ENCODE results near the gene ARPC4.

DNA sequence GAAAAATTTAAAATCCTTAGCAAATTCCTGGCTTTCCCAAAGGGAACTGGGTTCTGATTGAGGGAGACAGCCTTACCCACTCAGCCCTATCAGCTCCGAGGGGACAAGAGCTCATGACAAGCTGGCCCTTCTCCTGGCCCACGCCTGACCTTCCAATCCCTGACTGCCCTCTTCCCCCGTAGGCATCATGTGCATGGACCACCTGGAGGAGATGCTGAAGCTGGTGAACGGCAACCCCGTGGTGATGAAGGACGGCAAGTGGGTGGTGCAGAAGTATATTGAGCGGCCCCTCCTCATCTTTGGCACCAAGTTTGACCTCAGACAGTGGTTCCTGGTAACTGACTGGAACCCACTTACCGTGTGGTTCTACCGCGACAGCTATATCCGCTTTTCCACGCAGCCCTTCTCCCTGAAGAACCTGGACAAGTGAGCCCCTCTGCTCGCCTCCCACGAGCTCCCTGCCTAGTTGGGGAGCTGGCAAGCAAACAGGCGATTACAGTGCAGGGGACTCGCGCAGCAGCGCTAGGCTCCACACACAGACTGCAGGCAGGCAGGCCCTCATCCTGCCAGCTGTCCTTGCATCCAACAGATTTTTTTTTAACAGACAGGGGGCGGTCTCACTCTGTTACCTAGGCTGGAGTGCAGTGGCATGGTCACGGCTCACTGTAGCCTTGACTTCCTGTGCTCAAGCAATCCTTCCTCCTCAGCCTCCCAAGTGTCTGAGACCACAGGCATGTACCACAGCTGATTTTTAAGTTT lies 34.1 kb downstream of the ARPC4 start:
- TF ChIP-seq RAD21 (IDR thresholded peaks at IDR 0.05; ENCODE audit: insufficient read depth, low read depth, low read length) (no peak), JUNB (IDR thresholded peaks at IDR 0.05) (no peak), EZH2 (IDR thresholded peaks at IDR 0.05; ENCODE audit: borderline replicate concordance, control insufficient read depth, low read depth, low read length) (no peak)
- TF ChIP-seq, protein P1, sequence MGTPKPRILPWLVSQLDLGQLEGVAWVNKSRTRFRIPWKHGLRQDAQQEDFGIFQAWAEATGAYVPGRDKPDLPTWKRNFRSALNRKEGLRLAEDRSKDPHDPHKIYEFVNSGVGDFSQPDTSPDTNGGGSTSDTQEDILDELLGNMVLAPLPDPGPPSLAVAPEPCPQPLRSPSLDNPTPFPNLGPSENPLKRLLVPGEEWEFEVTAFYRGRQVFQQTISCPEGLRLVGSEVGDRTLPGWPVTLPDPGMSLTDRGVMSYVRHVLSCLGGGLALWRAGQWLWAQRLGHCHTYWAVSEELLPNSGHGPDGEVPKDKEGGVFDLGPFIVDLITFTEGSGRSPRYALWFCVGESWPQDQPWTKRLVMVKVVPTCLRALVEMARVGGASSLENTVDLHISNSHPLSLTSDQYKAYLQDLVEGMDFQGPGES (IDR thresholded peaks at IDR 0.05): no peak
